Activated T-cell treated with anti-CD3 and anti-CD28 coated beads for 48 hours (primary cell): ENCODE measurements around the gene MAPK10.
"Not testable (repeated sequence)": the region's sequence is repeated elsewhere in the genome, so short reads cannot be mapped to it uniquely, and the experiment has no call there.

ENCODE experiments used
- DNase-seq: peaks from one replicate; pipeline ENCODE4 v3.0.0-alpha.2; 2020; ENCODE audit warnings: low read depth

The MAPK10 gene

GRCh38 chr4:86184216-86184900, 175.5 kb downstream of the MAPK10 start:
- DNase-seq = no peak

- no peak for DNase-seq
These were observed 178.3 kb downstream of the MAPK10 start for GRCh38 chr4:86181585-86181984.

GRCh38 chr4:86178211-86178610, 181.6 kb downstream of the MAPK10 start:
- DNase-seq = no peak

- DNase-seq = no peak
These were observed 185.3 kb downstream of the MAPK10 start for GRCh38 chr4:86174506-86174905.

- DNase-seq = not testable (repeated sequence)
These were observed 191.5 kb downstream of the MAPK10 start for GRCh38 chr4:86168335-86168734.

- no peak for DNase-seq
These were observed 199.4 kb downstream of the MAPK10 start for GRCh38 chr4:86160426-86160825.

- no peak for DNase-seq
These were observed 200.6 kb downstream of the MAPK10 start for GRCh38 chr4:86159216-86159615.

GRCh38 chr4:86156531-86156930, 203.3 kb downstream of the MAPK10 start:
- no peak for DNase-seq

GRCh38 chr4:86155766-86156165, 204.1 kb downstream of the MAPK10 start:
- no peak for DNase-seq

- no peak for DNase-seq
These were observed 207.4 kb downstream of the MAPK10 start for GRCh38 chr4:86152454-86152853.

GRCh38 chr4:86151196-86151595, 208.7 kb downstream of the MAPK10 start:
- DNase-seq = no peak

- DNase-seq = no peak
These were observed 218.7 kb downstream of the MAPK10 start for GRCh38 chr4:86141161-86141560.

- DNase-seq = no peak
These were observed 227.4 kb downstream of the MAPK10 start for GRCh38 chr4:86132468-86132867.

GRCh38 chr4:86131456-86131855, 228.4 kb downstream of the MAPK10 start:
- no peak for DNase-seq

- no peak for DNase-seq
These were observed 229.5 kb downstream of the MAPK10 start for GRCh38 chr4:86130160-86130933.

- DNase-seq = no peak
These were observed 230.3 kb downstream of the MAPK10 start for GRCh38 chr4:86129546-86129945.

- DNase-seq = no peak
These were observed 237.4 kb downstream of the MAPK10 start for GRCh38 chr4:86122404-86122803.

- no peak for DNase-seq
These were observed 241.1 kb downstream of the MAPK10 start for GRCh38 chr4:86118711-86119110.

- DNase-seq = no peak
These were observed 242.0 kb downstream of the MAPK10 start for GRCh38 chr4:86117705-86118302.

GRCh38 chr4:86114563-86114962, 245.3 kb downstream of the MAPK10 start:
- DNase-seq = no peak

GRCh38 chr4:86108834-86109233, 251.0 kb downstream of the MAPK10 start:
- no peak for DNase-seq

GRCh38 chr4:86108137-86108536, 251.7 kb downstream of the MAPK10 start:
- no peak for DNase-seq

GRCh38 chr4:86107112-86107511, 252.7 kb downstream of the MAPK10 start:
- DNase-seq = no peak
